GM10266 (cell line): ENCODE results near the gene SLC12A5.

Source experiments
- DNase-seq: peaks from one replicate; pipeline ENCODE4 v3.0.0; 2012; ENCODE audit errors: extremely low spot score
- CTCF ChIP-seq: IDR thresholded peaks from 2 replicates; pipeline ENCODE4 v1.5.1; 2012; ENCODE audit warnings: mild to moderate bottlenecking, low read depth; ENCODE audit not compliant: control insufficient read depth, insufficient read depth; ENCODE audit errors: missing control alignments

Gene SLC12A5

GRCh38 chr20:46021361-46022359 lies 7.4 kb upstream of the SLC12A5 start:
- peak; percentile 22 for TF ChIP-seq CTCF
- peak; percentile 87 for DNase-seq

- peak; percentile 86 for DNase-seq
- TF ChIP-seq CTCF: peak; percentile 78
Measured at GRCh38 chr20:46022411-46023147, 6.4 kb upstream of the SLC12A5 start.

GRCh38 chr20:46023148-46023484 lies 5.9 kb upstream of the SLC12A5 start:
- no peak for TF ChIP-seq CTCF
- no peak for DNase-seq

GRCh38 chr20:46023999-46024398 lies 5.0 kb upstream of the SLC12A5 start:
- TF ChIP-seq CTCF: no peak
- DNase-seq: no peak

- no peak for DNase-seq
- no peak for TF ChIP-seq CTCF
Measured at GRCh38 chr20:46025376-46025783, 3.6 kb upstream of the SLC12A5 start.

GRCh38 chr20:46027245-46027853 lies 1.7 kb upstream of the SLC12A5 start:
- TF ChIP-seq CTCF: no peak
- DNase-seq: peak; percentile 65

GRCh38 chr20:46028110-46028509 lies 905 bp upstream of the SLC12A5 start:
- no peak for TF ChIP-seq CTCF
- no peak for DNase-seq
